Adrenal gland (tissue), 5 donors: ENCODE results near the gene PAN3.

Experiments used
- CTCF ChIP-seq, 6 experiments: fragments of 450-650 bp in 4 of 6; fragments of 200-600 bp in 2 of 6; sonication (generic) in 1 of 6; IDR thresholded peaks; 1 replicate in 5 of 6; 2 replicates in 1 of 6; pipeline versions ENCODE4 v1.5.1 to v1.8.0; 2016 to 2021; ENCODE audit warnings: antibody characterized with exemption in 6 of 6, mild to moderate bottlenecking in 2 of 6, moderate library complexity in 1 of 6
- POLR2A ChIP-seq, 2 donors: fragments of 450-650 bp; IDR thresholded peaks; one replicate each; pipeline ENCODE4 v1.6.1; 2017; ENCODE audit warnings: antibody characterized with exemption in 2 of 2, mild to moderate bottlenecking in 2 of 2, moderate library complexity in 1 of 2
- donor health status: DM: no; HTN: no; CAD: no.

- no peak for TF ChIP-seq CTCF (IDR thresholded peaks at IDR 0.05)
- TF ChIP-seq POLR2A (IDR thresholded peaks at IDR 0.05): no peak
Observed at GRCh38 chr13:28094306-28094705, 44.0 kb upstream of the PAN3 start.
